GM18499 (cell line): ENCODE data around the gene VMP1.
"Not testable (repeated sequence)": the region's sequence is repeated elsewhere in the genome, so short reads cannot be mapped to it uniquely, and the experiment has no call there.

Experiments used
- ATAC-seq: cut with Tn5 transposase; IDR thresholded peaks from one replicate; pipeline ENCODE4 v1.9.1; 2021; ENCODE audit warnings: moderate number of reproducible peaks; ENCODE audit not compliant: insufficient read depth, unreplicated experiment

Gene VMP1

DNA sequence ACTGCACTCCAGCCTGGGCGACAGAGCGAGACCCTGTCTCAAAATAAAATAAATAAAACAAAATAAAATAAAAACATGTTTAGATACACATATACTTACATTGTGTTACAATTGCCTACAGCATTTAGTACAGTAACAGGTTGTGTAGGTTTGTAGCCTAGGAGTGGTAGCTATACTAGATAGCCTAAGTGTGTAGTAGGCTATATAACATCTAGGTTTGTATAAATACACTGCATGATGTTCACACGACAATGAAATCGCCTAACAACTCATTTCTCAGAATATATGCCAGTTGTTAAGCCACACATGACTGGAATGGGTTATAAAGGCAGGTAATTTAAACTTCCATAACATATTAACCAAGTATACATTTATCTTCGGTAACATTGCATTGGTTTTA lies 94.7 kb downstream of the VMP1 start:
- no peak for ATAC-seq

DNA sequence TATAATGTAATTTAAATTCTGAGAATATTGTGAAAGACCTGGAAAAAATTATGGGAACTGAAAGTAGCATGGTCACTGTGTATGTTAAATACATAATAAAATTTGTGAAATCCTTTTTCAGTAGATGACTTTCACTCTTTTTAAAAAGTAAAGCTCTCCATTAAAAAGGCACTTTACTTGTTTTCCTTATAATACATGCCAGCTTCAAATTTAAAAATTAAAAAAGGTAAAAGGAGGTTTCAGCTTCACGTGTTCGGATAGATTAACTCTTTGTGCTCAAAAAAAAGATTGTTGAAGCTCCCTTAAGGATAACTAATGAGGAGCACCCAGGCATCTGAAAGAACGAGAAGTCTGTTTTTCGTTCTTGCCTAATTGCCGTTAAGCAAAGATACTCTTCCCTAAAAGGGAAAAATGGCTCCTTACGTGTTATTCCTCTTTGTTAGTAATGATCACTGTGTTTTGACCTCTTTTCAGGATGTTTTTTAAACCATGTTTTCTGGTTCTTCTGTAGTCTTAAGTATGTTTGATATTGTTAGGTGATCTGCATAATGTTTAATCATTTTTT lies 97.5 kb downstream of the VMP1 start:
- ATAC-seq = no peak

DNA sequence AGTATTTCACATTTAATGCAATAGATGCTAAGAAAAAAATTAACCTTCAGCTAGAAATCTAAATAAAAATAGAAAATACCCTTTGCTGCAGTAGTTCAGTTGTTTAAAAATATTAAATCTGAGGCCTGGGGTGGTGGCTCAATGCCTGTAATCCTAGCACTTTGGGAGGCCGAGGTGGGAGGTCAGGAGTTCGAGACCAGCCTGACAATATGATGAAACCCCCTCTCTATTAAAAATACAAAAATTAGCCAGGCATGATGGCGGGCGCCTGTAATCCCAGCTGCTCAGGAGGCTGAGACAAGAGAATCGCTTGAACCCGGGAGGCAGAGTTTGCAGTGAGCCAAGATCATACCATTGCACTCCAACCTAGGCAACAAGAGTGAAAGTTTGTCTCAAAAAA lies 98.9 kb downstream of the VMP1 start:
- ATAC-seq = not testable (repeated sequence)

DNA sequence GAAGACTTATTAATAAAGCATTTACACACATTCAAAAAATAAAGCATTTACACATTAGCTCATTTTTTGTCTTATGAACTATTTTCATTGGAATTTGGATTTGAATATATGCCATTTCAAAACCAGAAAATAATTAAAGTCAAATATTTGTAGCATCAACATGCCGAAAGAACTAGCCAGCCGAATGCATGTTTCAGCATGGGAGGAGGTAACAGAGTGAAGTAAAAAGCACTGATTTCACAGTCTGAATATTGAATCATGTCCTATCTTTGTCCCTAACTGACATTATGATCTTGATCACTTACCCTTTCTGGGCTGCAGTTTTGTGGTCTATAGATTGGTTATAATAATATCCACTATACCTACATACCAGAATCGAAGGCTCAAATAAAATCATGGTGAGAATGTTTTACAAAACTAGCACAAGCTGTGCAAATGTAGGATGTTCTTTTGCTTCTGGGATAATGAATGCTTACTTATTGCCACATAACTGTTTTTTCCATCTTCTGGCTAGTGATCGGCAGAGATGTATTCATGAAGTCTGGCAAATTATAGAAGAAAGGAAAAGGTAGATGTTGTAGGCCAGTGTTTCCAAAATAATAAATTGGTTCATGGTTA lies 100.5 kb downstream of the VMP1 start:
- no peak for ATAC-seq

DNA sequence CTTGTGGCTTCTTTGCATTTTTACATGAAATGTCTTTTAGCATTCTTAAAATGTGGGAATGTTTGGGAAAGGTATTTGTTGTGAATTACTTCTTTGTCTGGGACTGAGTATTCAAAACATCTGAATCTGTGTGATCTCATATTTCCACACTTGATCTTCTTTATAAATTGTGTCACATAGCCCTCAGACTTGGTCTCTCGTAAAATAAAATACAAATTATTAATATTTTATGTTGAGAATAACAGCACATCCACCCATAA lies 103.4 kb downstream of the VMP1 start:
- ATAC-seq = no peak

DNA sequence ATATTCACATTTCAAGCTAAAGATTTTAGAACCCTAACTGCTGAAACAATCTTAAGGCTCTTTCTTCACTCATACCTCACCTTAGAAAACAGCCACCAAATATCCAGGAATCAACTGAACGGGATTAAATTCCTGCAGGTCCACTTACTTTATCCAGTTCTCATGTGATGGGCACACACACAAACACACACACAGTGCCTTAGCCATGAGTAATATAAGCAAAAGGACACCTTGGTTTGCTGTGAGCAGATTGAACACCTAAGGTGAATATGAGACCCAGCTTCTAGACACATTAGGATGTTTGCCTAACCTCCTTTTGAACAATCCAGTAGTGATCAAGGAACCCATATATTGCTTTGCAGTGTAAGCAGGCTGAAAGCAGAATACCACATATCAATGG lies 103.8 kb downstream of the VMP1 start:
- no peak for ATAC-seq

DNA sequence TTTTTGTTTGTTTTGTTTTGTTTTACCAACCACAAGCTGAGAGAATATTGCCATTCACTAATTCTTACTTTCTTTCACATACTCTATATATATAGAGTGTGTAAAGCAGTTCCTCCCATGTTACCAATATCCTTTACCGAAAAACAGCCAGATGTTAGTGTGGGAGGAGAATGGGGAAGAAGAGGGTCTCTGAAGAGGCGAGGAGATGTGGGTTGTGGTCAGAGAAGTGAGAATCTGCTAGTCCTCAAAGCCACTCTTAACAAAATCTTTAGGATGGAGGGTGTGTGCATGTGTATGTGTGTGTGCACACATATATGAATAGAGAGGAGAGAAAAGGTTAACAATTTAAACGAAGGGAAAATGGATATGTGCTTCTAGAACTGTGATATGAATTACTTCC lies 104.7 kb downstream of the VMP1 start:
- no peak for ATAC-seq

DNA sequence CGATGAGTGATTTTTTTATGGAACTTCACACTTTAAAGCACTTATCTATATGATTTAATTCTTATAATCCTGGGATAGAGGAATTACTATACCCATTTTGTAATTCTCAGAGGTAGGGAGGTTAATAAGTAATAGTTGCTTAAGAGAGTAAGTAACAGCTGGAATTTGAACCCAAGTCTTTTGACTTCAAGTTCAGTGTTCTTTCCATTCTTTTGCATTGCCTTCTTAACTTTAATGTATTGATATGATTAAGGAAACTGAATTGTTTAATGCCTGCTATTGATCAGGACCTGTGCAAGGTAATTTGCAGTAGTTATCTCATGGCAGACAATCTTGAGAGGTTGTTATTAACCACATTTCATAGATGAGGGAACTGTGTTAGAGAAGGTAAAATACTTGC lies 106.8 kb downstream of the VMP1 start:
- ATAC-seq = no peak

DNA sequence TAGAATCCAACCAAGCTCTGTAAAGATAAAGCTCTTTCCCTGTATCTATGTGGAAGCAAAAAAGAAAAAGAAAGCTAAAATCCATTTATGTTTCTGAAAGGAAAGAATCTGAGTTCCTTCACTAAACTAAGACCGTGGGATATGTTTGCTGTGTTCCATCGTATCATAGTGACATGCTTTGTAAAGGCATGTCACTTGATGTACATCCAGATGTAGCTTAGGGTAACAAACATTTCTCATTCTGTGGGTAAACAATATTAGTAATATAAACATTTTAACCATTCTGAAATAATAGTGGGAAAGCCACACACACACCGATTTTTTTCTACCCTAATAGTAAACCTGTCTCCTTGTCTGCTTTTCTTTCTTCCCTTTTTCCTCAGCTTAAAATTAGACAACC lies 107.2 kb downstream of the VMP1 start:
- no peak for ATAC-seq

DNA sequence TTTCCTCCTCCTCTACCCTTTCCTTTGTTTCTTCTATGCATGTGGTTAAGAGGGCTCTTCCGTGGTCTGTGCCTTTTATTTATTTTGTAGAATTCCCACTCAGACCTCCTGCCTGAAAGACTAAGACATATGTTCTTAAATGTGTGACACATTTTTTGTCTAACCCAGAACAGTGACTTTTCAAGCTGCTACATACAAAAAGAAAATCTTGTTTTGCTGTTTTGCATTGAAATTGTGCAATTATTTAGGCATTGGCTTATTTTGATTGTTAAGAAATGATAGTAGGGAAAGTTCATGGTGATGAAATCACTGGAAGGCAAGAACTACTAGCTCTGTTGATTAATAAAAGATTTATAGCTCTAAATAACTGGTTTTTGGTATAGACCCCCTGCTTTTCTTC lies 108.5 kb downstream of the VMP1 start:
- no peak for ATAC-seq

DNA sequence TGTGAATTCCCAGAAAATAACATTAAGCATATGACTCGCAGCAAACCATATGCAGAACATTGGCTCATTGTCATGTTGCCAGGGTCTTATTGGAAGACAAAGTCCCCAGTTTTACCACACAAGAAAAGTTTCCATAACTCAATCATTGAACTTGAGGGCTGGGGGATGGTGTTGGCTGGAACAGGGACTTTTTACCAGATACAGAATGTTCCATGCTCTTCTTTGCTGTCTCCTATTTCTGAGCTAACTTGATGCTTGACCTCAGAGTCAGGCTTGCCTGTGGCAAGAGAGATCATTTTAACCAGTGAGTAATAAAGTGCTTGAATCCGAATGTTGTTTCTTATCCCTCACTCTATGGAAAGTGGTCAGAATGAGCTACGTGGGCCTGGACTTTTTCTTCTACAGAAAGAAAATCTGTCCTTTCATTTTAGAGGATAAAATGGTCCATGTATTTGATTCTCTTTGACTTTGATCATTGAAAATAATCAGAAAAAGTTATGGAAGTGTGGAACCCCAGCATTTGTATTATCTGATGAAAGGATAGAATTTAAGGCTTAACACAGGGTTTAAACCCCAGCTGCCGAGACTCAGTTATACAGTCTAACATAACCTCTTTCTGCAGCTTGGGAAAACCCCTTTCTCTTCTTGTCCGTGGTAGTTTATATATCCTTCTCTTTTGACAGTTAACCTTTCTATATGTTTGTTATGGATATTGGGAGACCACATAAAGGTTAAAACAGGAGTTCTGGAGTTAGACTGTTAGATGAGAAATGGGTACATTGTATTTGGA lies 118.3 kb downstream of the VMP1 start:
- ATAC-seq = no peak

DNA sequence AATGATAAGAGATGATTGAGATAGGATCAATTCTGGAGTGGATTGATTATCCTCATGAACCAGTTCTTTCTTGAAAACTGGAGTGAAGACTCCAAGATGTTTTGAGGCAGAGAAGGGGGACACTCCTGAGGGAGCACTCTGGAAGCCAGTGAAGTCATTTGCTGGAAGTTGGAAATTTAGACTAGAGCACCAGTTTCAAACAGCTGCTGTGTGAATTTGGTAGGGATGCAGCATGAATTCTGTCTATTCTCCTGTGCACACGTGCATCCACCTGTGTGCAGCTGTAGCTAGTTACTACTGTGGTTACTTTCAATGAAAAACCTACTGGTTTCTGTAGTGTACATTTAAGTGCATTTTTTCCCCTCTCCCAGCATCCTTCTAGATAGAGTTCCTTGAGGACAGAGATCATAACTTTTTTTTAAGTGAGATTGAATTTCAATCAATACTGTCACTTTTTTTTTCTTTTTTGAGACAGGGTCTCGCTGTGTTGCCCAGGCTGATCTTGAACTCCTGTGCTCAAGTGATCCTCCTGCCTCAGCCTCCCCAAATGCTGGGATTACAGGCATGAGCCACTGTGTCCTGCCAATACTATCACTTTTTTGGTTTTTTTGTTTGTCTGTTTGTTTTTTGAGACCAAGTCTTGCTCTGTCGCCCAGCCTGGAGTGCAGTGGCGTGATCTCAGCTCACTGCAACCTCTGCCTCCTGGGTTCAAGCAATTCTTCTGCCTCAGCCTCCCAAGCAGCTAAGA lies 119.4 kb downstream of the VMP1 start:
- no peak for ATAC-seq

DNA sequence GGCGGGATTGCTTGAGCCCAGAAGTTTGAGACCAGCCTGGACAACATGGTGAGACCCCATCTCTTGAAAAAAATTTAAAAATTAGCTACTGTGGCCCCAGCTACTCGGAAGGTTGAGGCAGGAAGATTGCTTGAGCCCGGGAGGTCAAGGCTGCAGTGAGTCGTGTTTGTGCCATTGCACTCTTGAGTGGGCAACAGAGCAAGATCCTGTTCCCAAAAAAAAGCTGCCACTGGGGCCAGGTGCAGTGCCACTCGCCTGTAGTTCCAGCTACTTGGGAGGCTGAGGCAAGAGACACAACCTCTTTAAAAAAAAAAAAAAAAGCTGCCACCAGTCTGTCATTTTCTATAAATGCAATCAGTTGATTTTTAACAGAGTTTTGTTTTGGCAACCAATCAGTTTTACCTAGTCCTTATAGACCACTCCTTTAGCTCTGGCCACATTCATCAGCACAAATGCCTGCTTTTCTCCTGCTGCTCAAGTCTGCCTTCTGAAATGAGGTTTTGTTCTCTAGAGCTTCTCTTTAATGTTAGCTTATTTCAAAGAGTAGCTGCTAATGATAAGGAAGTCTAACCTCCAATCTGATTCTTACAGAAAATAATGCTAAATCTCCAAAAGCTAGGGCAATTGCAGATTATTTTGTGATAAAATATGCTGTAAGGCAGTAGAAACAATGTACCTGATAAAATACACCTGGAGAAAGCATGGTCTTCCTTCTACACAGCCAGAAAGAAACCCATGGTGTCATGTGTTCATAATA lies 120.4 kb downstream of the VMP1 start:
- ATAC-seq = no peak

DNA sequence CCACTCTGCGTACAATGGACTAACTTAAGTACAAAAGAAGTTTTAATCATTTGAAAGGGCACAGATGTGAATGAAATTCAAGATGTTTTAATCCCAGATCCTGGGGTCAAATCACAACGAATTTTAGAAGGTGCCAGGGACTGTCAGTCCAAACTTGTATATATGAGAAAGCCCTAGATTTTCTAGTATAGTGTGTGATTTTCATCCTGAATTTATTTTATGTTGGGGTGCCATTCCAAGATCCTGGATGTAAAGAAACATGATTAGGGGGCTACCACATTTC lies 121.0 kb downstream of the VMP1 start:
- no peak for ATAC-seq

DNA sequence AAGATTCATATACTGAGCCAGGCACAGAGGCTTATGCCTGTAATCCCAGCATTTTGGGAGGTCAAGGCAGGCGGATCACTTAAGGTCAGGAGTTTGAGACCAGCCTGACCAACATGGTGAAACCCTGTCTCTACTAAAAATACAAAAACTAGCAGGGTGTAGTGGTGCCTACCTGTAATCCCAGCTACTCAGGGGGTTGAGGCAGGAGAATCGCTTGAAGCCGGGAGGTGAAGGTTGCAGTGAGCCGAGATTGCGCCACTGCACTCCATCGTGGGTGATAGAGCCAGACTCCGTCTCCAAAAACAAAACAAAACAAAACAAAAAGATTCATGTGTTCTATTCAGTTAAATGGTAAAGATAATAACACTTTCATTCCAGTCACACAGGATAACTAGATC lies 121.4 kb downstream of the VMP1 start:
- ATAC-seq = not testable (repeated sequence)

DNA sequence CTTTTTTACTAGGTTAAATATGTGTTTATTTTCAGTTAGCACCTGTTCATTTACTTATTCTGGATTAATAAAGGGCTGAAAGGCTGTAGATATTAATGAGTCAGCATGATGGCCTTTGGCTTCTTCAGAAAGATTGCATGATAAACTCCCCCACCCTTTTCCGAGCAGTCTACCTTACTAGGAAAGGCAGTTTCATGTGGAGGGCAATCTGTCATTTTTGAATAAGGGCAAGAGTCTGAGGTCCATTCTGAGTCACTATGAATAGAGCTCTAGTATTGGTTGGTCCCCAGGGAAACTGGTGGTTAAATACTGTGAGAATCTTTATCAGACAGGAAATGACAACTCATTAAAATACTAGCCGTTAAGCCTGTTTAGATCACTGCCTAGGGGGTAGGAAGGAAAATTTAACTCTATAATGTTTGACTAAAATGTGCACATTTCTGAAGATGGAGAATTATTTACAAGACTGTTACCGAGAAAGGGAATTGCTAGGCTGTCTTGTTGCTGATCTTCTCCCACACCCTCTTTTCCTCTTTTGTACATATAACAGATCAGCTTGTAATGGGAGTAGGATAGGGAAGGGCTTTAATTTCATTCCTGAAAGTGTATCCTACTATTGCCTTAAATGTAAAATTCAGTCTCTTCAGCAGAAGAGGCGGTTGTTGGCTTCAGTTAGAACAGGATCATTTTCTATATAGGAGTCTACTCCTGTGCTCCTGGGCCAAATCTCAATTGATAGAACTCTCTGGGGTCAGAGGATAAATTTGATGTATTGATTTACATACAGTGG lies 122.0 kb downstream of the VMP1 start:
- peak; percentile 70 for ATAC-seq

DNA sequence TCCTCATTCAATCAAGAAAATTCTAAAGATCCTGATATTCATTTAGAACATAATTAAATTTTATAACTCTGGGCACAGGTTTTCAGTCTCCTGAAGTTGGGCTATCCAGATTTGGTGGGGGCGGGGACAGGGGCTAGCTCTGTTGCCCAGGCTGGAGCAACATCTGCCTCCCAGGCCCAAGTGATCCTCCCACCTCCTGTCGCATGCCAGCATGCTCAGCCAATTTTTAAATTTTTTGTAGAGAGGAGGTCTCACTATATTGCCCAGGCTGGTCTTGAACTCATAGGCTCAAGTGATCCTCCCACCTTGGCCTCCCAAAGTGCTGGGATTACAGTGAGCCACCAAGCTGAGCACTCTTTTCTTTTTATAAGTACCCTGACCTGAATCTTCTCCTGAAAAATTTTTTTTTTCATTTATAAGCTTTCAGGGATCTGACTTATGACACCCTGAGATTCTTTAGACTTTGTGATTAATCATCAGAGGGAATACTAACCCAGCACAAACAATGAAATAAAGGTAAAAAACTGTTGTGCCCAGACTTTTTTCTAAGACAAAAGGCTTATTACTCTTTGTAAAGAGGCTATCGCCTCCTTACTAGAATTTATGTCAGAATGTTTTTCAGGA lies 122.7 kb downstream of the VMP1 start:
- ATAC-seq = no peak

DNA sequence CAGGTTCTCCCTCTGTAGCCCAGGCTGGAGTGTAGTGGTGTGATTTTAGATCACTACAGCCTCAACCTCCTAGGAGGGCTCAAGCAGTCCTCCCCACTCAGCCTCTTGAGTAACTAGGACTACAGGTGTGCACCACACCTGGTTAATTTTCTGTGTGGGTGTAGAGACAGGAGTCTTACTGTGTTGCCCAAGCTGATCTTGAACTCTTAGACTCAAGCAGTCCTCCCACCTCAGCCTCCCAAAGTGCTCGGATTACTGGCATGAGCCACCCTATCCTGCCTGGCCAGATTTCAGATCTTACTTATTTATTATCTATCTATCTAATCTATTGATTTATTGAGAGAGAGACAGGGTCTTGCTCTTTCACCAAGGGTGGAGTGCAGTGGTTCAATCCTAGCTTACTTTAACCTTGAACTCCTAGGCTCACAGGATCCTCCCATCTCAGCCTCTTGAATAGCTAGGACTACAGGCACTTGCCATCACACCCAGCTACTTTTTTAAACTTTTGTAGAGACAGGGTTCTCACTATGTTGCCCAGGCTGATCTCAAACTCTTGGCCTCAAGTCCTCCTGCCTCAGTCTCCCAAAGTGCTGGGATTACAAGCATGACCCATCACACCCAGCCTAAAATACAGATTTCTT lies 123.5 kb downstream of the VMP1 start:
- ATAC-seq = no peak

DNA sequence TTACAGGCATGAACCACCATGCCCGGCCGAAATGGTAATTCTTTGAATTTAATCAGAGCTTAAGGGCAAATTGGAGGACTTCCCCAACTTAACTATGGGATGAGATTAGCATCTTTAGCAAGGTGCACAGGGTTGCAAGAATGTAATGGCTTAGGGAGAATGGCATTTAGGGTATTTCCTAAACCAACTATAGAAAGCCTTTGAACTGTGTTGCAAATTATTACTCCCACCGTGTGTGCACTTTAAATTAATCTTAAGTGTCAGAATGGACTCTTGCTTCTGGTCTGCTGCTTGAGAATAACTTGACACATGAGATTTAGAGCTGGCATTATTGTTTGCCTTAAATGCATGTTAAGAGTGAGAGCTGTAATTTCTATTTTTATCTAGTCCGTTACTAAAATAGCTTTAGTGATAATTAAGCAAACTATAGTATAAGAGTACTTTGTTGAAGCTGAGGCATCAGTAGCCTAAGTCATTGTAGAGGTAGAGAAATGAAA lies 125.5 kb downstream of the VMP1 start:
- no peak for ATAC-seq
